ENCODE measurements around the gene FGF2. TPM values are rescaled to one million over a fixed set of nuclear protein-coding genes. Genes with fewer than 3 reads are reported as not detected.
"Not testable (repeated sequence)": the region's sequence is repeated elsewhere in the genome, so short reads cannot be mapped to it uniquely, and the experiment has no call there.

Gene FGF2
- total RNA-seq, 4 donors from 2014 or later, result 0.53 to 7.0 (median 3.5) TPM

- no peak for TF ChIP-seq CTCF (IDR thresholded peaks at IDR 0.05)
- no peak for TF ChIP-seq POLR2A (IDR thresholded peaks at IDR 0.05)
- Histone ChIP-seq H3K4me1 (peaks cover 0 to 8% (median 0%) of the 10 kb centered on the region in 3 donors), H3K27me3 (peaks cover 0 to 6% (median 0%) of the 10 kb centered on the region in 4 donors), H3K4me3 (no peak overlapping the region), H3K36me3 (no peaks in the 10 kb centered on the region), H3K27ac (no peak overlapping the region), H3K9me3 (no peaks in the 10 kb centered on the region)
- DNase-seq, result no peak
- 55 to 74% methylated on average over 2 of the region's 2 CpGs for WGBS, 2 donors
- intact Hi-C loops (cut with DNase I), result no loop called here
Measured at GRCh38 chr4:122836941-122837340, 10.3 kb downstream of the FGF2 start.

GRCh38 chr4:122838034-122838433 lies 11.4 kb downstream of the FGF2 start:
- WGBS, 2 donors, result 50 to 63% methylated on average over 1 of the region's 1 CpG
- Histone ChIP-seq H3K27ac (no peak overlapping the region), H3K9me3 (no peaks in the 10 kb centered on the region), H3K36me3 (no peaks in the 10 kb centered on the region), H3K4me1 (peaks cover 0 to 8% (median 0%) of the 10 kb centered on the region in 3 donors), H3K27me3 (no peaks in the 10 kb centered on the region), H3K4me3 (no peak overlapping the region)
- no peak for TF ChIP-seq POLR2A (IDR thresholded peaks at IDR 0.05)
- no peak for TF ChIP-seq CTCF (IDR thresholded peaks at IDR 0.05)
- no peak for DNase-seq
- intact Hi-C loops (cut with DNase I), result no loop called here

- Histone ChIP-seq H3K4me3 (no peak overlapping the region), H3K27ac (no peak overlapping the region), H3K27me3 (peaks cover 0 to 8% (median 0%) of the 10 kb centered on the region in 4 donors), H3K9me3 (no peaks in the 10 kb centered on the region), H3K4me1 (peaks cover 0 to 13% (median 0%) of the 10 kb centered on the region in 3 donors), H3K36me3 (no peaks in the 10 kb centered on the region)
- no peak for DNase-seq
- intact Hi-C loops (cut with DNase I), result no loop called here
- no peak for TF ChIP-seq POLR2A (IDR thresholded peaks at IDR 0.05)
- no peak for TF ChIP-seq CTCF (IDR thresholded peaks at IDR 0.05)
- 56 to 83% methylated on average over 1 of the region's 1 CpG for WGBS, 2 donors
Measured at GRCh38 chr4:122842392-122842791, 15.8 kb downstream of the FGF2 start.

- H3K36me3 ChIP-seq, result no peaks in the 10 kb centered on the region
- peaks cover 0 to 13% (median 0%) of the 10 kb centered on the region in 3 donors for H3K4me1 ChIP-seq
- DNase-seq, result no peak
- 37 to 52% methylated on average over 4 of the region's 4 CpGs for WGBS, 2 donors
- no peak for TF ChIP-seq POLR2A (IDR thresholded peaks at IDR 0.05)
- no peak for TF ChIP-seq CTCF (IDR thresholded peaks at IDR 0.05)
- no peaks in the 10 kb centered on the region for H3K9me3 ChIP-seq
- H3K27ac ChIP-seq, result peak overlapping the region in 1 of 4 donors; percentile 36
- intact Hi-C loops (cut with DNase I), result no loop called here
- no peak overlapping the region for H3K4me3 ChIP-seq
- H3K27me3 ChIP-seq, result peaks cover 0 to 8% (median 0%) of the 10 kb centered on the region in 4 donors
Measured at GRCh38 chr4:122842984-122843531, 16.4 kb downstream of the FGF2 start.

- H3K27me3 ChIP-seq; intact Hi-C loops (cut with DNase I); H3K27ac ChIP-seq; H3K9me3 ChIP-seq; DNase-seq; H3K36me3 ChIP-seq; H3K4me3 ChIP-seq: not testable (repeated sequence)
- WGBS, 2 donors, result 100% methylated on average over 1 of the region's 1 CpG
- H3K4me1 ChIP-seq, result peaks cover 0 to 13% (median 0%) of the 10 kb centered on the region in 3 donors
Measured at GRCh38 chr4:122844391-122844790, 17.8 kb downstream of the FGF2 start.

- intact Hi-C loops (cut with DNase I), result no loop called here
- H3K36me3 ChIP-seq, result no peaks in the 10 kb centered on the region
- TF ChIP-seq POLR2A (IDR thresholded peaks at IDR 0.05) (no peak), CTCF (IDR thresholded peaks at IDR 0.05) (no peak)
- peaks cover 0 to 8% (median 0%) of the 10 kb centered on the region in 4 donors for H3K27me3 ChIP-seq
- H3K9me3 ChIP-seq, result no peaks in the 10 kb centered on the region
- H3K4me3 ChIP-seq, result no peak overlapping the region
- no peak for DNase-seq
- WGBS, 2 donors, result 71 to 83% methylated on average over 3 of the region's 3 CpGs
- peaks cover 0 to 13% (median 0%) of the 10 kb centered on the region in 3 donors for H3K4me1 ChIP-seq
- H3K27ac ChIP-seq, result no peak overlapping the region
Measured at GRCh38 chr4:122845066-122845465, 18.4 kb downstream of the FGF2 start.

All from esophagus squamous epithelium (tissue), 5 donors.